ENCODE measurements around the gene PITPNM3. TPM values are rescaled to one million over a fixed set of nuclear protein-coding genes. Genes with fewer than 3 reads are reported as not detected.

Gene PITPNM3
- total RNA-seq, 2 experiments from 2014 or later, result 0.64 to 0.77 TPM

DNA sequence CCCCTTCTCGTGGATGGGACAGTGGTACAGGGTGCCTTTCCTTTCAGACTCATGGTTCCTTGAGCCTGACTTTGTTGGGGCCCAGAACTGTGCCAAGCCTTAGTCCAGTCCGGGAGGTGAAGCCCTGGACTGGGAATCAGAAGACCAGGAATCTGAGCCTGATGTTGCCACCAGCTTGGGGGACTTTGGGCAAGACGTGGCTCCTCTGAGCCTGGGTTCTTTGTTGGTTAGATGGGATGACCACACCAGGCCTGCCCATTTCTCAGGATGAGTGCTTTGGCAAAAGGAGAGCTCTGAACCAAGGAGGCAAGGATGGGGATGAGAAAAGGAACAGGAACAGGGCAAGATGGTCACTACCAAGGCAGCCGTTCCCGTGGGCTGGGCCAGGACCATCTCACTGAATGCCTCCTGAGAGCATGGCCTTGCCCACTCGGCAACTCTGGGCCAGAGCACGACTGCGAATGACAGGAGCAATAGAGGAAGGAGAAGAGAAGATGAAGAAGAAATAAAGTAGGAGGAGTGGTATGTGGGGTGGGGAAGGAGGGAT, 32.5 kb downstream of the PITPNM3 start:
- no peaks in the 10 kb centered on the region for H3K4me1 Mint-ChIP-seq
- no peak overlapping the region for H3K27ac Mint-ChIP-seq
- ATAC-seq (ENCODE audit: low read depth), result no peak
- POLR2A ChIA-PET, result no interaction called here
- H3K27me3 Mint-ChIP-seq, result peaks cover under 1% of the 10 kb centered on the region
- DNase-seq, result no peak
- no peak overlapping the region for H3K4me3 Mint-ChIP-seq
- H3K9me3 Mint-ChIP-seq, result no peaks in the 10 kb centered on the region
- no peaks in the 10 kb centered on the region for H3K36me3 Mint-ChIP-seq

DNA sequence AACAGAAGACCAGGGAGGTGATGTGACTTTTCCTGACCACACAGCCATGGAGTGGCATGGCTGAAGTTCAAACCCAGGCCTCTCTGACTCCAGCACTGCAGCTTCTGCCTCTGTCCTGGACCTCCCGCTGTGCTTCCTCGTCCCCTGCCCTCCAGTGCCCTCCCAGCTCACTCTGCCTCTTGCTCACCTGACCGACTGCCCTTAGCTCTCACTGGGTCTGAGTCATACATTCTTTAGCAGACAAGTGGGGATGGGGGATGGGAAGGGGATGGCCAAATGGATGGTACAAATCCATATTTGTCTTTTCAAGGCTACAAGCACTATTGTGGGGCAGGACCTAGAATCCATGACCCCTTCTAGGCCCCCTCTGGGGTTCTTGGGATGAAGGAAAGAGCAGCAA, 33.0 kb downstream of the PITPNM3 start:
- Mint-ChIP-seq H3K27me3 (peaks cover 2% of the 10 kb centered on the region), H3K4me1 (no peaks in the 10 kb centered on the region), H3K9me3 (no peaks in the 10 kb centered on the region), H3K4me3 (no peak overlapping the region), H3K27ac (no peak overlapping the region), H3K36me3 (no peaks in the 10 kb centered on the region)
- POLR2A ChIA-PET, result no interaction called here
- ATAC-seq (ENCODE audit: low read depth), result no peak
- DNase-seq, result no peak

DNA sequence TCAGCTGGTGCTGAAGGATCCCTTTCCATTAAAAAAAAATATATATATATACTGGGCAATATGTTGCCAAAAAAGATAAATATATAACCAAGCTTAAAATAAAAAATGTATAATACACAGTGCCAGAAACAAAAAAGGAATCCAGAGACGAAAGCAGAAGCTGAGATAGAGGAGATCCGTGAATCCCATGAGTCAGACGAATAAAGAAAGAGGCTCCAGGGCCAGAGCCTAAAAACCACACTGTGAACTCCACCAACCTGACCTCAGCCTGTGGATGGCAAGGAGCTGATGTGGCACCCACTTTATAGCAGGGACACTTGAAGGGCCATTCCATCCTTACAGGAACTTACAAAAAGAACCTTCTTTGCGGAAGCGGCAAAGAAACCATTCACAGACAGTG, 34.8 kb downstream of the PITPNM3 start:
- Mint-ChIP-seq H3K9me3 (no peaks in the 10 kb centered on the region), H3K36me3 (no peaks in the 10 kb centered on the region), H3K27me3 (peaks cover 2% of the 10 kb centered on the region), H3K27ac (no peak overlapping the region), H3K4me3 (no peak overlapping the region), H3K4me1 (no peaks in the 10 kb centered on the region)
- ATAC-seq (ENCODE audit: low read depth) (no peak), DNase-seq (no peak)
- POLR2A ChIA-PET, result no interaction called here

DNA sequence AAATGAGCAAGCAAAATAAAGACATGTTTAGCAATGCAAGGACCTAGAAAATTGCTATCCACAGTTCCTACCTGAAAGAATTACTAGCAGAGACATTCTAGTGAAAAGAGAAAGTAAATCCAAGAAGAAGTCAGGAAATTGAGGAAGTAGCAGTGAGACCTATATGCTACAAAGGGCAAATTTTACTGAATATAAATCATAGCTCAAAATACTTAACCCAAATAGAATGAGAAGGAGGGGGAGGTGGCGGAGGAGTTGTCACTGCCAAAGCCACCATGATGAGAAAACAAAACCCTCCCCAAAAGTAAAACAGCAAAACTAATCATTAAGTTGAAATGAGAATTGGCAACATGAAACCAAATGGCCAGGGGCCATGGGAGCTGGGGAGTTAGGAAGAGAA, 39.3 kb downstream of the PITPNM3 start:
- Mint-ChIP-seq H3K4me1 (no peaks in the 10 kb centered on the region), H3K4me3 (no peak overlapping the region), H3K27ac (no peak overlapping the region), H3K27me3 (peaks cover 17% of the 10 kb centered on the region), H3K9me3 (peaks cover 1% of the 10 kb centered on the region), H3K36me3 (no peaks in the 10 kb centered on the region)
- POLR2A ChIA-PET, result no interaction called here
- ATAC-seq (ENCODE audit: low read depth), result no peak
- DNase-seq, result no peak

DNA sequence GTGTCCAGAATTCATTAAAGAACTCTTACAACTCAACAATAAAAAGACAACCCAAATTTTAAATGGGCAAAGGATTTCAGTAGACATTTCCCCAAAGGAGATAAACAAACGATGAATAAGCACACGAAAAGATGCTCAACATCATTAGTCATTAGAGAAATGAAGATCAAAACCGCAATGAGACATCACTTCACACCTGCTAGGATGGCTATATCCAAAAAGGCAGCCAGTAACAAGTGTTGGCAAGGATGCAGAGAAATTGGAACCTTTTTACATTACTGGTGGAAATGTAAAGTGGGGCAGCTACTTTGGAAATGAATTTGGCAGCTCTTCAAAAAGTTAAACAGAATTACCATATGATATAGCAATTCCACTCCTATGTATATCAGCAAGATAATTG, 42.0 kb downstream of the PITPNM3 start:
- Mint-ChIP-seq H3K4me3 (no peak overlapping the region), H3K27ac (no peak overlapping the region), H3K27me3 (peaks cover 17% of the 10 kb centered on the region), H3K36me3 (no peaks in the 10 kb centered on the region), H3K9me3 (peaks cover 1% of the 10 kb centered on the region), H3K4me1 (no peaks in the 10 kb centered on the region)
- DNase-seq (no peak), ATAC-seq (ENCODE audit: low read depth) (no peak)
- POLR2A ChIA-PET, result no interaction called here

DNA sequence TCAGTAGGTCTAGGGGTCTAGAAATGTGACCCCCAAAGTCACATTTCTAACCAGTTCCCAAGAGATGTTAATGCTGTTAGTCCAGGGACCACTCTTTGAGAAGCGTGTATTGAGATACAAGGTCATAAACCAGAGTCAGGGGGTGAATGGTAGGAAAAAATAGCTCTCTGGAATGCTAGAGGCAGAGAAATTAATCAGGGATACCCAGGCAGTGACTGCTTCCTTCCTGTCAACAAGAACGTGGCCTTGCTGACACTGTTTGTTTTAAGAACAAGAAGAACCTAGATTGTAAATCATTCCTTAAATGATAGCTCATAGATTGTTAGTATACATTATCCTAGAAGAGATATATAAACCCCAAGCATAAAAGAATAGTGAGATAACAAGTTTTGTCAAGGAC, 43.8 kb downstream of the PITPNM3 start:
- no peak for ATAC-seq (ENCODE audit: low read depth)
- Mint-ChIP-seq H3K27ac (no peak overlapping the region), H3K9me3 (peaks cover 1% of the 10 kb centered on the region), H3K27me3 (peaks cover 14% of the 10 kb centered on the region), H3K36me3 (no peaks in the 10 kb centered on the region), H3K4me3 (no peak overlapping the region), H3K4me1 (no peaks in the 10 kb centered on the region)
- POLR2A ChIA-PET, result no interaction called here
- DNase-seq, result no peak

DNA sequence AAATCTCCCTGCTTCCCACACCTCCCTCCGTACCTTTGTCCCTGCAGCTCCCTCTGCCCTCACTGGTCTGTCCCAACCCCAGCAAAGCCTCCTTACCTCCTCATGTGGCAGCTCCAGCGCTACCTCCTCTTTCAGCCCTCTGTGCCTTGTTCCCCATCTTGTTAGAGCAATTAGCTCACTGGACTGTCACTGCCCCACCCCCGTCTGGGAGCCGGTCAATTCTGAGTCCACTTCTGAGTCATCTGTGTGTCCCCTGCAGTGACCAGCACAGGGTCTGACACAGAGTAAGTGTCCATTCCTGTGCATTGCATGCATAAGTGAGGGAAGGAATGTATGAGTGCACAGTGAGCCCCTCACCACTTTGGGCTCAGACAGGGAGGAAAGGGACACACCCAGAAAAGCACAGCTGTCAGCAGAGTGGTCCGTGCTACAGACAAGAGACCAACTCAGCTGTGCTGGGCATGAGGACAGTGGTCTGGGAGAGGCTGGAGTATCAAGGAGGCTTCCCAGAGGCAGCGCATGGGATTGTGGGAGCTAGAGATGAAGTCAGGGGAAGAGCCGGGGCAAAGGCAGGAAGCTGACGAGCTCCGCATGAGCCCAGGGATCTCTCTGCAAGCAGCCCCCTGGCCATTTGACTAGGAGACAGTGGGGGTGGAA, 45.9 kb downstream of the PITPNM3 start:
- Mint-ChIP-seq H3K27ac (no peak overlapping the region), H3K27me3 (peaks cover 11% of the 10 kb centered on the region), H3K4me1 (no peaks in the 10 kb centered on the region), H3K4me3 (no peak overlapping the region), H3K9me3 (no peaks in the 10 kb centered on the region), H3K36me3 (no peaks in the 10 kb centered on the region)
- DNase-seq, result no peak
- no peak for ATAC-seq (ENCODE audit: low read depth)
- POLR2A ChIA-PET, result no interaction called here

DNA sequence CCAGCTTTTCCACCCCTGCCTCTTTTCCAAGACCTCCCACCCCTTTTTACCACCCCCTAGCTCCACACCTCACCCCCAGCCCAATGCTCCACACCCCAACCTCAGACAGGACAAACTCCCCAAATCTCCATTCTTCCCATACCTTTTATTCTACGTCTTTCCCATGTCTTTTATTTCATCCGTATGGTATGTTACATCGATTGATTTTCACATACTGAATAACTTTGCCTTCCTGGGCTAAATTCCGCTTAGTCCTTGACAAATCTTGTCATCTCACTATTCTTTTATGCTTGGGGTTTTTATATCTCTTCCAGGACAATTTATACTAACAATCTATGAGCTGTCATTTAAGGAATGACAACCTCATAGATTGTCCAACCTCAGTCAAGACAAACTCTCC, 46.4 kb downstream of the PITPNM3 start:
- DNase-seq, result no peak
- POLR2A ChIA-PET, result no interaction called here
- no peaks in the 10 kb centered on the region for H3K9me3 Mint-ChIP-seq
- H3K4me1 Mint-ChIP-seq, result no peaks in the 10 kb centered on the region
- H3K36me3 Mint-ChIP-seq, result no peaks in the 10 kb centered on the region
- ATAC-seq (ENCODE audit: low read depth), result no peak
- no peak overlapping the region for H3K4me3 Mint-ChIP-seq
- no peak overlapping the region for H3K27ac Mint-ChIP-seq
- H3K27me3 Mint-ChIP-seq, result peaks cover 11% of the 10 kb centered on the region

DNA sequence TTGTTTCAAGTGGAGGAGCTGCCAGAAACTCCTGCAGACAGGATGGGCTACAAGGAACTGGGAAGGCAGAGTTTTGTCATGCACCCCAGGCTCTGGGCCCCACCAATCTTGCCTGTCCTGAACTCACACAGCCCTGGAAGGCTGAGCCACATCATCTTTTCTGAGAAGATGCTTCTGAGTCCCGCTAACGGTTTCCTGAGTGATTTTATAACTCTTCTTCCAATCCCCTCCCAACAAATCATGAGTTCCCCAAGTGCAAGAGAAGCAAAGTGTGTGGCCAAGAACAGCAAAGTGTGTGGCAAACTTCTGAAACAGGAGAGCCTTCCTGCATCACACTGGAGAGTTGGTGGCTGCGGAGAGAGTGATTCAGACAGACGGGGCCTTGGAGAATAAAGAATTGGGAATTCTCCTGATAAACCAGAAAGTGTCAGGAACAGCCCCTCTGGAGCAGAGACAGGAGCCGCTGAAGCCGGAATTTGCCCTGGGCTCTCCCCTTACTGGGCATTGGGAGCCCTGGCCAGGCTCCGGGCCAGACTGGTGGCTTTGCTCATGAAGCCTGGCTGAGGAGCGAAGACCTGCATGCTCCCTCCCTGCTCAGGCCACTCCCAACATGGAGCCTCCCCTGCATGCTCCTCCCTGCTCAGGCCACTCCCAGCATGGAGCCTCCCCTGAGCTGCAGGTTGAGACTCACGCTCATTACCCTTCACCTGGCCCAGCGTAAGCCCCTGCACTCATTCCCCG, 47.2 kb downstream of the PITPNM3 start:
- no peak for ATAC-seq (ENCODE audit: low read depth)
- POLR2A ChIA-PET, result no interaction called here
- Mint-ChIP-seq H3K9me3 (no peaks in the 10 kb centered on the region), H3K4me3 (no peak overlapping the region), H3K36me3 (no peaks in the 10 kb centered on the region), H3K4me1 (no peaks in the 10 kb centered on the region), H3K27ac (no peak overlapping the region), H3K27me3 (peaks cover 10% of the 10 kb centered on the region)
- DNase-seq, result no peak

DNA sequence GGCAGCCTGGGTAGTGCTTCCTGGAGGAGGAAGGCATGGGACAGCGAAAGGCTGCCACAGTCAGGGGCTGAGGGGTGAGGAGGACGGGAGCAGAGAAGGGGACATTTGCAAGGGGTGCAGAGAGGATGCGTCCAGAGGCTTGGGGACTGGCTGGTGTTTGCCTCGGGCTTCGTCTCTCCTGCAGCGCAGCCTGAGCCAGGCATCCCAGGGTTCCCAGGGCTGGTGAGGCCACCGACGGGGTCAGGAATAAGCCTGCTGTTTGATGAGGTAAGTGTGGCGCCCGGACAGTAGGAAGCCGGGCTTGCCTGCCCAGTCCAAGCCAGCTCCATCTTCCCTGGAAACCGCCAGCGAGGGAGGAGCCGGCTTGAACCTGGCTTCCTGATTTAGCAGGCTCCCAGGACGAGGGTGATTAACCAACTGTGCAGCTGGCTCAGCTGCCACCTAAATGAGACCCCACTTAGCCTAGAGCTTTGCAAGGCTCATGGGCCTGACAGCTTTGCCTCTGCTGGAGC, 47.8 kb downstream of the PITPNM3 start:
- Mint-ChIP-seq H3K4me1 (no peaks in the 10 kb centered on the region), H3K4me3 (no peak overlapping the region), H3K36me3 (no peaks in the 10 kb centered on the region), H3K9me3 (no peaks in the 10 kb centered on the region), H3K27ac (no peak overlapping the region), H3K27me3 (peaks cover 5% of the 10 kb centered on the region)
- POLR2A ChIA-PET, result no interaction called here
- ATAC-seq (ENCODE audit: low read depth) (no peak), DNase-seq (no peak)

DNA sequence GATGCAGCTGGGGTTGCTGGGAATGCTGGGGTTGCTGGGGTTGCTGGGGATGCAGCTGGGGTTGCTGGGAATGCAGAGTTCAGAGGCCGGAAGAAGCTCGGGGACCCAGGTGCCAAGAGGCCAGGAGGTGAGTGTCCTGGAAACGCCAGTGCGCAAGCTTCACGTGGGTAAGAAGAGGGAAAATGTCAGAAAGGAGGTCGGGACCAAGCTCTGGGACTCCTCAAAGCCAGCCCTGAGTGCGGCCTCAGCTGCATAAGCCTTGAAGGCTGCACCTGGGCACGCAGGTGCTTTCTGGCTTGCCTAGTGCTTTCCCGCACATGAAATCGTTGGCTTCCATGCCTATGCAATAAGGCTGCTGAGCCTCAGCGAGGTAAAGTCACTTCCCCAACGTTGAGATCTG, 48.3 kb downstream of the PITPNM3 start:
- Mint-ChIP-seq H3K4me1 (no peaks in the 10 kb centered on the region), H3K27ac (no peak overlapping the region), H3K4me3 (no peak overlapping the region), H3K9me3 (no peaks in the 10 kb centered on the region), H3K27me3 (peaks cover 2% of the 10 kb centered on the region), H3K36me3 (no peaks in the 10 kb centered on the region)
- no peak for DNase-seq
- POLR2A ChIA-PET, result no interaction called here
- ATAC-seq (ENCODE audit: low read depth), result no peak

DNA sequence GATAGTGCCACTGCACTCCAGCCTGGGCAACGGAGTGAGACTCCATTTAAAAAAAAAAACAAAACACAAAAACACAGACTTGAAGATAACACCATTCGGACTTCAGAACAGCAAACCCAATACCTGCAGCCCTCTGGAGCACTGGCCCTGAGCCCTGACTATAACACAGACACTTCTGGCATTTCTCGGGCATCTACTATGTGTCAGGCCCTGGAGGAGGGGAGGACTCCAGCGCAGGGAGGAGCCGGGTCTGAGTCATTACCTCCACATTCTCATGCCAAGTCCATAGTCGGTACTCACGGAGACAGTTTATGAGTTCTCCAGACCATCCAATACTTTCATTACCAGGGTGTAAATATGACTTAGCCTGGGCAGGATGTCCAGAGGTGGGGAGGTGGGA, 48.8 kb downstream of the PITPNM3 start:
- ATAC-seq (ENCODE audit: low read depth) (no peak), DNase-seq (no peak)
- no peak overlapping the region for H3K27ac Mint-ChIP-seq
- H3K4me3 Mint-ChIP-seq, result no peak overlapping the region
- H3K27me3 Mint-ChIP-seq, result no peaks in the 10 kb centered on the region
- POLR2A ChIA-PET, result no interaction called here
- no peaks in the 10 kb centered on the region for H3K4me1 Mint-ChIP-seq
- H3K9me3 Mint-ChIP-seq, result no peaks in the 10 kb centered on the region
- no peaks in the 10 kb centered on the region for H3K36me3 Mint-ChIP-seq

DNA sequence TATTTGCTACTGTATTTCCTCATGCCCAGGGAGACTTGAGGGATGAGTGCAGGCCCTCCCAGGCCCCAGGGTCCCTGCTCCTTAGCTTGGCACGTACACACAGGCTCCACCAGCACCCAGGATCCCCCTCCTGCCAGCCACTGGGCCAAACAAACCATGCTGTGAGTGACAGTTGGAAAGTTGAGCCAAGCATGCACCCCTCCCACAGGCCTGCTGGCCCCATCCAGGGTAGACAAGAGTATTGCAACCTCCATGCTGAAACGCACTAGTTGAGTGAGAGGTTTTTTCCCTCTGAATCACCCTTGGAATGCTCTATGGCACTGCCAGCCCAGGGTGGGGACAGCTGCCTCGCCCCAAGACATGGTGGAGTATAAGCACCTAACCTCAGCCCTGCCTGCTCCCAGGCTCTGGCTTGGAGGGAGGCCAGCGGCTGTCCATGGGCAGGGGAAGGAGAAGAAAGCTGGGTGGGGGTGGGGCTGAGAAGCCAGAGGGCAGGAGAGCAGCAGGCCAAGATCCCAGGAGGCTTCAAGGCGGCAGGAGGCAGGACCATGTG, 49.6 kb downstream of the PITPNM3 start:
- DNase-seq, result no peak
- POLR2A ChIA-PET, result no interaction called here
- no peaks in the 10 kb centered on the region for H3K36me3 Mint-ChIP-seq

More for the DNA sequence above, 49.6 kb downstream of the PITPNM3 start:
- H3K9me3 Mint-ChIP-seq, result no peaks in the 10 kb centered on the region
- H3K4me3 Mint-ChIP-seq, result no peak overlapping the region
- no peak for ATAC-seq (ENCODE audit: low read depth)
- H3K27me3 Mint-ChIP-seq, result no peaks in the 10 kb centered on the region
- H3K27ac Mint-ChIP-seq, result no peak overlapping the region
- H3K4me1 Mint-ChIP-seq, result no peaks in the 10 kb centered on the region
